Dermis lymphatic vessel endothelial cell (primary cell): Measurements from ENCODE around the gene CCNYL1. TPM values are rescaled to one million over a fixed set of nuclear protein-coding genes. Genes with fewer than 3 reads are reported as not detected.

Experiments
- total RNA-seq: library from RNA; depleted of rRNA; stranded (reverse); fragments of >200 nt; gene quantifications from 2 replicates; pipeline ENCODE4 v1.2.1, GENCODE V29; 2014

CCNYL1 gene
- 19.9 and 23.3 TPM in 2 replicates for total RNA-seq

DNA sequence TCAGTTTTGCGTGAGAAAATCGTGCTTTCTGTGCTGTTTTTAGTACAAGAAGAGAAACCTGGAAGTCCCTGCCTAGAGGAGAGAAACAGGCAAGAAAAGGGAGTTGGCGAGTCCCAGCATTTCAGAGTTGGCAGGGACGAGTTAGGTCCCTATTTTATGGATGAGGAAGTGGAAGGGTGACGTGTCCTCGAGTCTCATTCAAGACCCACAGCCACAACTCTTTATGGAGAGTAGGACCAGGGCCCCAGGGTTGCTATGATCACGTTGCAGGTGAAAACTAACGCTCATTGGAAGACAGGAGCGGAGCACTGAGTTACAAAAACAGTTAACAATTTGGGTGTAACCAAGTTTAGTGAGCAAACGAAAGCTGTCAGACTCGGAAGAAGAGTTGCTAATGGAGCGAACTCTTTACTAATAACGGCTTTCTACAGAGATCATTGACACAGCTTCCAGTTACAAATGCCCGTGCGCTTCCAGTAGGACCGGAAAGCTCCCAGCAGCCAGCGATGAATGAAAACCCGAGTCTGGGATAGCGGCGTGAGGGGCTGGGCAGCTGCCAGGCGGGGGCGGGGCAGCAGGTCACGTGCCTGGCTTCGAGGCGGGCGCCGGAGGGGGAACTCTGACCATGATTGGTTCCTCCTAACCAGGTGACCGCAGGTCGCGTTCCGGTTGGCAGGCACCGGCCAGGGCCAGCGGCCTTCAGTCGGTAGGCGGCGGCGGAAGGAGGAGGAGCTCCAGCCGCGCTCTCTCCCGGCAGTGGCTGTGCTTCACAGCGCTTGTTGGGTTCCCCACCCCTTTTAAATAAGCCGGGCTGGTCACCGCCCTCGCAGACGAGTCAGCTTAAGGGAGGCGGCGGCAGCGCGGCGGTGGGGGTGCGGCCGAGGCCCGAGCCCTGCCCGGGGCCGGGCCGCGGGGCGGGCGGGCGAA is at the start of gene CCNYL1:
Gene CCNYL1, plus strand, starts transcription at position 827 of the 927 bp plus-strand sequence. CDS start 257 bp downstream, outside the sequence.

Other genes starting within 250 kb of the CCNYL1 start
- gene CREB1, start 181.7 kb upstream of the CCNYL1 start, total RNA-seq = 40.1 and 40.2 TPM in 2 replicates
- 15.4 and 19.9 TPM in 2 replicates for gene METTL21A, start 86.2 kb upstream of the CCNYL1 start, total RNA-seq
- 1.8 and 2.4 TPM in 2 replicates for gene FZD5, start 58.3 kb downstream of the CCNYL1 start, total RNA-seq